GM15510 (cell line): ENCODE measurements around the gene SRA1.

Source experiments
- POLR2A ChIP-seq: IDR thresholded peaks from 3 replicates; pipeline ENCODE4 v1.6.1; 2011; ENCODE audit warnings: borderline replicate concordance; ENCODE audit not compliant: insufficient read length; ENCODE audit errors: extremely low read depth

SRA1 gene

GRCh38 chr5:140545606-140546005, 11.7 kb downstream of the SRA1 start:
- TF ChIP-seq POLR2A: no peak

GRCh38 chr5:140544986-140545385, 12.3 kb downstream of the SRA1 start:
- TF ChIP-seq POLR2A: no peak

- no peak for TF ChIP-seq POLR2A
Measured at GRCh38 chr5:140542972-140543371, 14.3 kb downstream of the SRA1 start.

- TF ChIP-seq POLR2A: no peak
Measured at GRCh38 chr5:140540227-140540626, 17.0 kb downstream of the SRA1 start.

GRCh38 chr5:140524003-140524402, 33.3 kb downstream of the SRA1 start:
- no peak for TF ChIP-seq POLR2A

GRCh38 chr5:140513124-140513523, 44.1 kb downstream of the SRA1 start:
- TF ChIP-seq POLR2A: no peak

GRCh38 chr5:140509898-140510297, 47.4 kb downstream of the SRA1 start:
- no peak for TF ChIP-seq POLR2A

GRCh38 chr5:140502834-140503233, 54.4 kb downstream of the SRA1 start:
- no peak for TF ChIP-seq POLR2A
